GM12878 (cell line): ENCODE measurements around the gene ATP13A2. TPM values are rescaled to one million over a fixed set of nuclear protein-coding genes. Genes with fewer than 3 reads are reported as not detected.
A peak's percentile ranks its signal among the peaks of the same experiment; 100 is the strongest.

Source experiments
- ATAC-seq: fragments of 200-7000 bp; cut with Tn5 transposase; 3 replicates; pipeline ENCODE4 v1.9.1; 2020; ENCODE audit warnings: mild to moderate bottlenecking, moderate library complexity
- BruUV-seq: library from RNA; stranded (reverse); fragments of 400-500 nt; replicated peaks from 2 replicates; lab custom pipeline; 2021; lab: Mats Ljungman, UMichigan
- CTCF ChIA-PET: fragments of 300-600 bp; sonication (Branson Sonifier 250); formaldehyde crosslinking; extraction: SDS; loops from one replicate; lab custom pipeline; 2021; ENCODE audit warnings: inconsistent platforms; lab: Yijun Ruan, JAX
- POLR2A ChIA-PET: fragments of 350-600 bp; formaldehyde crosslinking; extraction: SDS; loops from one replicate; lab custom pipeline; 2021; ENCODE audit warnings: inconsistent platforms; lab: Charles Lee
- RAD21 ChIA-PET: fragments of 300-600 bp; sonication (Branson Sonifier 250); formaldehyde crosslinking; loops from one replicate; lab custom pipeline; 2023; ENCODE audit warnings: antibody characterized with exemption; ENCODE audit not compliant: unreplicated experiment; lab: Charles Lee
- SMC1A ChIA-PET: fragments of 300-600 bp; sonication (Branson Sonifier 250); formaldehyde crosslinking; loops from one replicate; lab custom pipeline; 2023; ENCODE audit not compliant: unreplicated experiment, uncharacterized antibody; lab: Charles Lee
- DNase-seq: peaks from one replicate; pipeline ENCODE4 v3.0.0-alpha.2; 2011; ENCODE audit warnings: low read depth, low spot score
- FAIRE-seq: peaks from 3 replicates; lab custom pipeline; 2011; peaks lifted over from hg19 to GRCh38; lab: Jason Lieb, UNC
- H2AFZ ChIP-seq: 2 replicates; pipeline ENCODE4 v1.6.0; 2011; ENCODE audit warnings: low read depth, low read length, control low read depth; ENCODE audit not compliant: control insufficient read depth
- H3K27ac ChIP-seq: 2 replicates; pipeline ENCODE4 v1.5.1; 2011; ENCODE audit warnings: control low read depth; ENCODE audit not compliant: control insufficient read depth, insufficient read depth
- H3K27me3 ChIP-seq, 2 experiments: replicated peaks in 1 of 2; 2 replicates each; pipeline versions ENCODE4 v1.6.0 to v1.6.1; 2011; ENCODE audit warnings: low read length in 1 of 2; ENCODE audit not compliant: control insufficient read depth in 2 of 2, insufficient read depth in 2 of 2
- H3K36me3 ChIP-seq, 2 experiments: 2 replicates each; pipeline ENCODE4 v1.5.1; 2011; ENCODE audit warnings: low read length in 1 of 2; ENCODE audit not compliant: control insufficient read depth in 2 of 2, insufficient read depth in 2 of 2
- H3K4me1 ChIP-seq: 2 replicates; pipeline ENCODE4 v1.6.1; 2011; ENCODE audit warnings: mild to moderate bottlenecking, low read length, moderate library complexity, mixed read lengths; ENCODE audit not compliant: control insufficient read depth, insufficient read depth
- H3K4me2 ChIP-seq: 2 replicates; pipeline ENCODE4 v1.6.0; 2011; ENCODE audit warnings: control low read depth; ENCODE audit not compliant: control insufficient read depth, insufficient read depth
- H3K4me3 ChIP-seq: fragments of 200-600 bp; sonication (generic); 2 replicates; pipeline ENCODE4 v1.5.1; 2016
- H3K79me2 ChIP-seq: 2 replicates; pipeline ENCODE4 v1.6.0; 2011; ENCODE audit warnings: low read length; ENCODE audit not compliant: control insufficient read depth, insufficient read depth
- H3K9ac ChIP-seq: 2 replicates; pipeline ENCODE4 v1.8.0; 2011; ENCODE audit warnings: low read length, control low read depth, mixed read lengths; ENCODE audit not compliant: control insufficient read depth, insufficient read depth
- H3K9me3 ChIP-seq: replicated peaks from 3 replicates; pipeline ENCODE4 v1.5.1; 2011; ENCODE audit warnings: mild to moderate bottlenecking, low read length; ENCODE audit not compliant: control insufficient read depth, insufficient read depth
- H4K20me1 ChIP-seq: 2 replicates; pipeline ENCODE4 v1.6.0; 2011; ENCODE audit not compliant: control insufficient read depth, insufficient read depth
- ATF7 ChIP-seq: fragments of 450-650 bp; IDR thresholded peaks from 2 replicates; pipeline ENCODE4 v1.6.1; 2016; ENCODE audit warnings: low read depth, mild to moderate bottlenecking
- BCLAF1 ChIP-seq: fragments of 450-650 bp; IDR thresholded peaks from 2 replicates; pipeline ENCODE4 v1.6.1; 2017; ENCODE audit warnings: antibody characterized with exemption, mild to moderate bottlenecking, moderate library complexity
- CHD4 ChIP-seq: fragments of 200-600 bp; sonication (generic); IDR thresholded peaks from 2 replicates; pipeline ENCODE4 v1.6.1; 2016; ENCODE audit warnings: mild to moderate bottlenecking
- NKRF ChIP-seq: fragments of 450-650 bp; conservative IDR thresholded peaks from 2 replicates; pipeline ENCODE4 v1.6.1; 2017; ENCODE audit warnings: mild to moderate bottlenecking, moderate library complexity
- SMAD1 ChIP-seq: fragments of 450-650 bp; IDR thresholded peaks from 2 replicates; pipeline ENCODE4 v1.6.1; 2018; ENCODE audit warnings: mild to moderate bottlenecking, low read depth; ENCODE audit not compliant: partially characterized antibody
- SREBF2 ChIP-seq: IDR thresholded peaks from 2 replicates; pipeline ENCODE4 v1.6.1; 2012; ENCODE audit warnings: mild to moderate bottlenecking, low read length
- TCF7 ChIP-seq: IDR thresholded peaks from 2 replicates; pipeline ENCODE4 v1.6.1; 2014; ENCODE audit warnings: antibody characterized with exemption, borderline replicate concordance
- YBX1 ChIP-seq: fragments of 450-650 bp; IDR thresholded peaks from 2 replicates; pipeline ENCODE4 v1.6.1; 2016; ENCODE audit warnings: antibody characterized with exemption
- WGBS: methylation state at CpG from one replicate; pipeline ENCODE4 v1.1.6; 2016; ENCODE audit warnings: low lambda C conversion rate; ENCODE audit not compliant: insufficient replicate concordance, insufficient coverage; ENCODE audit errors: missing lambda C conversion rate; 5-methylcytosine and 5-hydroxymethylcytosine counted together
- in situ Hi-C: fragments of 300-500 bp; cut with MboI; formaldehyde crosslinking; loops from 9 replicates; pipeline ENCODE4 v1.14.3; 2018; ENCODE audit warnings: mixed read lengths
- intact Hi-C: fragments of 100-400 bp; cut with micrococcal nuclease; formaldehyde crosslinking; loops from one replicate; pipeline ENCODE4 v1.14.2; 2022; ENCODE audit not compliant: unreplicated experiment
- polyA plus RNA-seq, 11 experiments: library from polyadenylated mRNA; depleted of rRNA in 4 of 11; unstranded in 6 of 11; stranded (reverse) in 5 of 11; fragments of >200 nt; fragmentation: Nextera tagmentation in 4 of 11; fragmentation: Illumina TruSeq in 1 of 11; extraction: Ambion mirVana in 4 of 11; extraction: Trizol in 1 of 11; gene quantifications; 1 replicate in 1 of 11; 2 replicates in 10 of 11; pipeline versions ENCODE4 v1.2.1 to v1.2.3, GENCODE V29; 2011 to 2016; ENCODE audit warnings: inconsistent platforms in 2 of 11, missing spikeins in 2 of 11, low read depth in 1 of 11
- total RNA-seq, 4 experiments: library from RNA; depleted of rRNA in 3 of 4; stranded (reverse); fragments of >200 nt in 3 of 4; fragmentation: Illumina TruSeq in 1 of 4; extraction: Trizol in 1 of 4; gene quantifications; 2 replicates each; pipeline versions ENCODE4 v1.2.1 to v1.2.3, GENCODE V29; 2013 to 2021

Gene ATP13A2
- total and polyA plus RNA-seq, 10 of the 15 experiments (the other 5 are each of a cell fraction or from before 2014, with no cell fraction given): 0.24 to 30.5 (median 8.0) TPM

- TF ChIP-seq NKRF (peak; percentile 60; the same call in 1 of the 2 replicates), BCLAF1 (no peak), SMAD1 (no peak), ATF7 (no peak)
Measured at GRCh38 chr1:17011439-17012307, at the start of gene ATP13A2 (continued).

- no TSS peak for BruUV-seq
- Histone ChIP-seq H3K4me2 (no peak overlapping the region), H3K36me3 (no peaks in the 10 kb centered on the region), H3K27me3 (no peaks in the 10 kb centered on the region), H3K79me2 (no peaks in the 10 kb centered on the region), H2AFZ (no peak overlapping the region), H3K27ac (no peak overlapping the region), H3K4me3 (no peak overlapping the region), H4K20me1 (no peaks in the 10 kb centered on the region), H3K9ac (no peak overlapping the region), H3K9me3 (peaks cover 2% of the 10 kb centered on the region; the same call in 2 of the 3 replicates), H3K4me1 (peaks cover 6% of the 10 kb centered on the region; the same call in 1 of the 2 replicates)
- ChIA-PET POLR2A (interaction anchor here (1.3 kb wide), 1 partner anchor 60 kb away, joined by 3 read pairs; no protein-coding TSS in a partner anchor), RAD21 (interaction anchor here (0.6 to 4.8 kb wide), 6 partner anchors 14 to 301 kb away, joined by 3 to 53 read pairs (median 6); partner anchors contain the start of gene PADI2), CTCF (interaction anchor here (0.6 to 10.7 kb wide), 10 partner anchors 13 to 475 kb away, joined by 3 to 171 read pairs (median 10); partner anchors contain the start of gene PADI2), SMC1A (interaction anchor here (1.0 to 4.8 kb wide), 10 partner anchors 14 to 275 kb away, joined by 3 to 93 read pairs (median 6); partner anchors contain the start of gene PADI2)
- in situ Hi-C loops: loop anchor here (5.0 kb wide), 2 partner anchors 56 to 176 kb away; partner anchors contain the start of gene PADI2
- WGBS: 68% methylated on average over 3 of the region's 3 CpGs
- DNase-seq: no peak
- TF ChIP-seq SREBF2 (no peak), YBX1 (no peak), TCF7 (no peak), CHD4 (no peak)
- intact Hi-C loops: no loop called here
- no peak for ATAC-seq
- FAIRE-seq: no peak
Measured at GRCh38 chr1:17061486-17061885, 49.8 kb upstream of the ATP13A2 start.
